ENCODE results near the gene RASGRF2.

The RASGRF2 gene

DNA sequence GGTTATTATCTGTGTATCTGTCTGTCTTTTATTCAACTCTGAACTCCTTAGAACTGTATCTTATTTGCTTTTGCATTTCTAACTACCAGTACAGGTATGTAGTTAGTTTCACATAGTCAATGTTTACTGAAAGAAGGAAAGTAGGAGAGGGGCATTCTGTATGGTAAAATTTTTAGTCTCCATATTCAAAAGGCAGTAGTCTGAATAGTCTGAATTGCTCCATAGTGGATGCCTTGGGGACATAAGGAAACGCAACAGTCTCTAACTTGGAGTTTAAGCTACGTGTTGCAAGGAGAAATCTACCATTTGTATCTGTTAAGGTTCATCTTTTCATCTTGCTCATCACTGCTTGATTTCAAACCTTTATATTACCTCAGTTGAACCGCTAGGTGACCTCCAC is 26.2 kb downstream of the RASGRF2 start:
- no peaks in the 10 kb centered on the region for H3K79me2 ChIP-seq (ENCODE audit: insufficient read depth, low read length)
- no peak overlapping the region for H3K4me3 ChIP-seq (ENCODE audit: low read length, poor library complexity, severe bottlenecking)

DNA sequence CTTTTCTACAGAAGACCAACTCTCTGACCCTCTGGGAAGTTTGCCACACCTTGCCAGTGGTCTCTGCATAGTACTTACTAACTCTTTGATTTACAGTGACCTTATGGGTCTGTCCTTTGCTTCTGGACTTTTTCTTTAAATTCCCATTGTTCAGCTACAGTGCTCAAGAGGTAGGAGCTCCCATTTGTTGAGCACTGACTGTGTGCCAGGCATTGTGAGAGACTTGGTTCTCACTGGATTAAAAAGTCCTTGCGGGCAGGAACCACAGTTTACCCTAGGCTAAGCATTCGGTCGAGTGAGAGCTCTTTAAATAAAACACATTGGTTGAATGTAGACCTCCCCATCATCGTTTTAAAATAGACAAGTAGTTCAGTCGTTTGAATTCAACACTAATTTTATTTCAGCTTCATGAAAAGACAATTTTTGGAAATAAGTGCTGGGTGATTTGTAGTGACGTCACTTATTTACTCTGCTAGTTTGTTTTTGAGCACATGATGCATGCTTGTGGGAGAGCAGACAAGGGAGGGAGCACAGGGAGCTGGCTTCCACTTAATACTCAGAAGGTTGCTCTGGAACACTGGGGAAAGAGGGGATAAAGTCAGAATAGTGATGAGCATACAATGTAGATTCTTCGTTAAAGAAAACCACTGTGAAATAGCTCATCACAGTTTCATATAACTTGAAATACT is 27.1 kb downstream of the RASGRF2 start:
- Histone ChIP-seq H3K79me2 (ENCODE audit: insufficient read depth, low read length) (no peaks in the 10 kb centered on the region), H3K27me3 (ENCODE audit: insufficient read depth, low read length, poor library complexity, severe bottlenecking) (no peaks in the 10 kb centered on the region), H4K20me1 (ENCODE audit: insufficient read depth, low read length, poor library complexity, severe bottlenecking) (no peaks in the 10 kb centered on the region), H3K9me2 (replicated peaks; ENCODE audit: low read depth, low read length) (no peaks in the 10 kb centered on the region), H3K9ac (ENCODE audit: low read depth, low read length, poor library complexity, severe bottlenecking) (no peak overlapping the region), H3K36me3 (ENCODE audit: insufficient read depth, low read length) (no peaks in the 10 kb centered on the region), H3K4me1 (ENCODE audit: insufficient read depth, low read length, poor library complexity, severe bottlenecking) (peaks cover 12% of the 10 kb centered on the region), H3K9me3 (ENCODE audit: insufficient read depth, low read depth, low read length) (no peaks in the 10 kb centered on the region), H3K4me3 (ENCODE audit: low read length, poor library complexity, severe bottlenecking) (no peak overlapping the region), H3F3A (ENCODE audit: low read depth) (no peaks in the 10 kb centered on the region), H3K4me2 (ENCODE audit: low read depth, low read length, poor library complexity, severe bottlenecking) (no peak overlapping the region), H2AFZ (ENCODE audit: low read length) (no peak overlapping the region)
- TF ChIP-seq CTCF (conservative IDR thresholded peaks at IDR 0.05; ENCODE audit: low read length) (no peak), EZH2phosphoT487 (IDR thresholded peaks at IDR 0.05; ENCODE audit: borderline replicate concordance) (no peak)

More for the DNA sequence above, 26.2 kb downstream of the RASGRF2 start:
- Histone ChIP-seq H4K20me1 (ENCODE audit: insufficient read depth, low read length, poor library complexity, severe bottlenecking) (no peaks in the 10 kb centered on the region), H3K4me2 (ENCODE audit: low read depth, low read length, poor library complexity, severe bottlenecking) (peak overlapping the region; percentile 59), H3F3A (ENCODE audit: low read depth) (no peaks in the 10 kb centered on the region), H3K9me2 (replicated peaks; ENCODE audit: low read depth, low read length) (no peaks in the 10 kb centered on the region), H2AFZ (ENCODE audit: low read length) (0 out of 2 replicates have a peak overlapping the region, but pooled peaks have one; percentile 4), H3K27me3 (ENCODE audit: insufficient read depth, low read length, poor library complexity, severe bottlenecking) (no peaks in the 10 kb centered on the region), H3K36me3 (ENCODE audit: insufficient read depth, low read length) (no peaks in the 10 kb centered on the region), H3K9ac (ENCODE audit: low read depth, low read length, poor library complexity, severe bottlenecking) (no peak overlapping the region), H3K9me3 (ENCODE audit: insufficient read depth, low read depth, low read length) (no peaks in the 10 kb centered on the region), H3K4me1 (ENCODE audit: insufficient read depth, low read length, poor library complexity, severe bottlenecking) (peaks cover 12% of the 10 kb centered on the region)
- no peak for TF ChIP-seq EZH2phosphoT487 (IDR thresholded peaks at IDR 0.05; ENCODE audit: borderline replicate concordance)
- TF ChIP-seq CTCF (conservative IDR thresholded peaks at IDR 0.05; ENCODE audit: low read length): no peak

- Histone ChIP-seq H3K9me3 (ENCODE audit: insufficient read depth, low read depth, low read length) (no peaks in the 10 kb centered on the region), H3K36me3 (ENCODE audit: insufficient read depth, low read length) (no peaks in the 10 kb centered on the region), H3K4me1 (ENCODE audit: insufficient read depth, low read length, poor library complexity, severe bottlenecking) (peaks cover 12% of the 10 kb centered on the region), H3K9ac (ENCODE audit: low read depth, low read length, poor library complexity, severe bottlenecking) (no peak overlapping the region), H3K4me2 (ENCODE audit: low read depth, low read length, poor library complexity, severe bottlenecking) (no peak overlapping the region), H4K20me1 (ENCODE audit: insufficient read depth, low read length, poor library complexity, severe bottlenecking) (no peaks in the 10 kb centered on the region), H3K27me3 (ENCODE audit: insufficient read depth, low read length, poor library complexity, severe bottlenecking) (no peaks in the 10 kb centered on the region), H2AFZ (ENCODE audit: low read length) (no peak overlapping the region), H3K79me2 (ENCODE audit: insufficient read depth, low read length) (no peaks in the 10 kb centered on the region), H3K4me3 (ENCODE audit: low read length, poor library complexity, severe bottlenecking) (no peak overlapping the region), H3K9me2 (replicated peaks; ENCODE audit: low read depth, low read length) (no peaks in the 10 kb centered on the region), H3F3A (ENCODE audit: low read depth) (no peaks in the 10 kb centered on the region)
- TF ChIP-seq CTCF (conservative IDR thresholded peaks at IDR 0.05; ENCODE audit: low read length) (no peak), EZH2phosphoT487 (IDR thresholded peaks at IDR 0.05; ENCODE audit: borderline replicate concordance) (no peak)
These were observed 28.3 kb downstream of the RASGRF2 start for GRCh38 chr5:80988419-80988935.

All from Loucy (cell line).